ENCODE results near the gene GGT6. TPM values are rescaled to one million over a fixed set of nuclear protein-coding genes. Genes with fewer than 3 reads are reported as not detected.

GGT6 gene
- total and polyA plus RNA-seq, 2 of the 13 experiments (the other 11 are each of a cell fraction or from before 2014, with no cell fraction given), result 0.16 to 0.80 TPM

DNA sequence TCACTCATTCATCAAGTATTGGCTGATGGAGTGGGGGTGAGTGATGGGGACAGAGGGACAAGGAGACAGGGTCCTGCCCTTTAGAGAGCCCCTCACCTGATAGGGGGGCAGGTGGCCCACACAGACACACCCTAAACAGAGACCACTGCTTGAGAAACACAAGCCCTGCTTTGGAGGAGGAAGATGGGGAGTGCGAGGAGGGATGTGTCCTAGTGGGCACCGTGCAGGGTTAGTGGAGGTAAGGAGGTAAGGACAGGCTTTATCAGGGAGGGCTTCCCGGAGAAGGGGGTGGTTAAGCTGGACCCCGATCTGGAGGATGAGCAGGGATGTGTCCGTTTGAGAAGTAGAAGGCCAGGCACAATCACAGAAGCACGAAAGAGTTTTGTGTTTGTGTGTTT is 15.8 kb upstream of the GGT6 start (continued):
- TF ChIP-seq, protein P1, sequence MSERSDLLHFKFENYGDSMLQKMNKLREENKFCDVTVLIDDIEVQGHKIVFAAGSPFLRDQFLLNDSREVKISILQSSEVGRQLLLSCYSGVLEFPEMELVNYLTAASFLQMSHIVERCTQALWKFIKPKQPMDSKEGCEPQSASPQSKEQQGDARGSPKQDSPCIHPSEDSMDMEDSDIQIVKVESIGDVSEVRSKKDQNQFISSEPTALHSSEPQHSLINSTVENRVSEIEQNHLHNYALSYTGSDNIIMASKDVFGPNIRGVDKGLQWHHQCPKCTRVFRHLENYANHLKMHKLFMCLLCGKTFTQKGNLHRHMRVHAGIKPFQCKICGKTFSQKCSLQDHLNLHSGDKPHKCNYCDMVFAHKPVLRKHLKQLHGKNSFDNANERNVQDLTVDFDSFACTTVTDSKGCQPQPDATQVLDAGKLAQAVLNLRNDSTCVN (CRISPR knock-in tag; IDR thresholded peaks at IDR 0.05; ENCODE audit: borderline replicate concordance), result 0 out of 2 replicates have a peak, but pooled peaks have one; percentile 5
- TF ChIP-seq BRD4 (CRISPR knock-in tag; IDR thresholded peaks at IDR 0.05) (0 out of 2 replicates have a peak, but pooled peaks have one; percentile 2), ZNF788 (CRISPR knock-in tag; IDR thresholded peaks at IDR 0.05; ENCODE audit: borderline replicate concordance) (0 out of 2 replicates have a peak, but pooled peaks have one; percentile 3), ZBTB42 (CRISPR knock-in tag; IDR thresholded peaks at IDR 0.05) (no peak), MBNL3 (CRISPR knock-in tag; conservative IDR thresholded peaks at IDR 0.05) (no peak), ZNF781 (CRISPR knock-in tag; IDR thresholded peaks at IDR 0.05; ENCODE audit: borderline replicate concordance, not compliant biosample characterization) (no peak), ELF4 (CRISPR knock-in tag; IDR thresholded peaks at IDR 0.05; ENCODE audit: borderline replicate concordance) (no peak), ZNF160 (CRISPR knock-in tag; IDR thresholded peaks at IDR 0.05) (no peak), STAT5B (CRISPR knock-in tag; IDR thresholded peaks at IDR 0.05) (no peak), ZNF639 (CRISPR knock-in tag; conservative IDR thresholded peaks at IDR 0.05) (no peak), ZBTB7A (CRISPR knock-in tag; IDR thresholded peaks at IDR 0.05) (0 out of 2 replicates have a peak, but pooled peaks have one; percentile 22), ZNF777 (CRISPR knock-in tag; IDR thresholded peaks at IDR 0.05) (no peak), SNAPC2 (CRISPR knock-in tag; IDR thresholded peaks at IDR 0.05) (no peak), FOXO4 (CRISPR knock-in tag; conservative IDR thresholded peaks at IDR 0.05) (no peak), EP300 (IDR thresholded peaks at IDR 0.05; ENCODE audit: low read depth in 2 of 2, low read length in 2 of 2) (no peak), EP300 (CRISPR knock-in tag; IDR thresholded peaks at IDR 0.05; ENCODE audit: borderline replicate concordance) (no peak), DNMT1 (CRISPR knock-in tag; IDR thresholded peaks at IDR 0.05) (no peak)
- TF ChIP-seq, protein P2, sequence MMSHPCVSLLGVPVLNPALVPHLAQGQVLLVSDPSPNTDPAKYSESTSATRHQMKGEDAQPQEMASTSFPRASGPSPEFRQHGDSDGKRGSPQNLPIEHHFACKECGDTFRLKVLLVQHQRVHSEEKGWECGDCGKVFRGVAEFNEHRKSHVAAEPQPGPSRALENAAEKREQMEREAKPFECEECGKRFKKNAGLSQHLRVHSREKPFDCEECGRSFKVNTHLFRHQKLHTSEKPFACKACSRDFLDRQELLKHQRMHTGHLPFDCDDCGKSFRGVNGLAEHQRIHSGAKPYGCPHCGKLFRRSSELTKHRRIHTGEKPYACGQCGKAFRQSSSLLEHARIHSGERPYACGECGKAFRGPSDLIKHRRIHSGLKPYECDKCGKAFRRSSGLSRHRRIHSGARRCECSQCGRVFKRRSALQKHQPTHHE (CRISPR knock-in tag; IDR thresholded peaks at IDR 0.05; ENCODE audit: borderline replicate concordance), result no peak
